ENCODE measurements around the gene NR2F2. TPM values are rescaled to one million over a fixed set of nuclear protein-coding genes. Genes with fewer than 3 reads are reported as not detected.

The NR2F2 gene
- total and polyA plus RNA-seq, 10 donors: 18.6 to 256 (median 111) TPM

GRCh38 chr15:96323319-96324145, 7.0 kb upstream of the NR2F2 start:
- peak overlapping the region; percentile 81 to 96 (median 90) for H3K27ac ChIP-seq
- H3K4me1 ChIP-seq: peaks cover 0 to 34% (median 10%) of the 10 kb centered on the region in 6 donors
- no peaks in the 10 kb centered on the region for H3K36me3 ChIP-seq
- DNase-seq: no peak
- peaks cover 0 to 100% (median 43%) of the 10 kb centered on the region in 7 donors for H3K27me3 ChIP-seq (replicated peaks in 1 of 7)
- intact Hi-C loops (cut with DNase I; ENCODE audit: low total_unique reads): no loop called here
- H3K9me3 ChIP-seq: no peaks in the 10 kb centered on the region
- TF ChIP-seq POLR2AphosphoS5 (IDR thresholded peaks at IDR 0.05) (peak in 1 of 3 donors; percentile 67), POLR2A (IDR thresholded peaks at IDR 0.05) (no peak), CTCF (IDR thresholded peaks at IDR 0.05 in 8 of 11, conservative IDR thresholded peaks at IDR 0.05 in 3 of 11) (no peak)
- WGBS, 5 donors: 17 to 36% (median 21%) methylated on average over 15 to 29 of the region's 29 CpGs
- H3K4me3 ChIP-seq: peak overlapping the region in 7 of 8 donors; percentile 4 to 80 (median 29)

- Histone ChIP-seq H3K27ac (peak overlapping the region; percentile 64 to 96 (median 90)), H3K36me3 (no peaks in the 10 kb centered on the region), H3K27me3 (replicated peaks in 1 of 7) (peaks cover 0 to 100% (median 45%) of the 10 kb centered on the region in 7 donors), H3K4me3 (peak overlapping the region in 5 of 8 donors; percentile 35 to 80 (median 46)), H3K9me3 (no peaks in the 10 kb centered on the region), H3K4me1 (peaks cover 0 to 40% (median 8%) of the 10 kb centered on the region in 6 donors)
- intact Hi-C loops (cut with DNase I; ENCODE audit: low total_unique reads): no loop called here
- TF ChIP-seq POLR2AphosphoS5 (IDR thresholded peaks at IDR 0.05) (no peak), CTCF (IDR thresholded peaks at IDR 0.05 in 8 of 11, conservative IDR thresholded peaks at IDR 0.05 in 3 of 11) (no peak), POLR2A (IDR thresholded peaks at IDR 0.05) (no peak)
- no peak for DNase-seq
- WGBS, 5 donors: 11 to 14% (median 12%) methylated on average over 12 of the region's 12 CpGs
Observed at GRCh38 chr15:96324192-96324895, 6.2 kb upstream of the NR2F2 start.

- H3K9me3 ChIP-seq: peaks cover 0 to 5% (median 0%) of the 10 kb centered on the region in 8 donors
- no peaks in the 10 kb centered on the region for H3K36me3 ChIP-seq
- H3K27ac ChIP-seq: peak overlapping the region; percentile 24 to 96 (median 90)
- intact Hi-C loops (cut with DNase I; ENCODE audit: low total_unique reads): no loop called here
- H3K4me1 ChIP-seq: peaks cover 0 to 44% (median 8%) of the 10 kb centered on the region in 6 donors
- no peak for TF ChIP-seq POLR2AphosphoS5 (IDR thresholded peaks at IDR 0.05)
- TF ChIP-seq POLR2A (IDR thresholded peaks at IDR 0.05): no peak
- TF ChIP-seq CTCF (IDR thresholded peaks at IDR 0.05 in 8 of 11, conservative IDR thresholded peaks at IDR 0.05 in 3 of 11): no peak
- H3K27me3 ChIP-seq (replicated peaks in 1 of 7): peaks cover 0 to 100% (median 47%) of the 10 kb centered on the region in 7 donors
- no peak for DNase-seq
- 6 to 9% (median 8%) methylated on average over 6 of the region's 6 CpGs for WGBS, 5 donors
- H3K4me3 ChIP-seq: peak overlapping the region in 7 of 8 donors; percentile 8 to 80 (median 40)
Observed at GRCh38 chr15:96324940-96325540, 5.5 kb upstream of the NR2F2 start.

All from spleen (tissue), 11 donors.